ENCODE results near the gene SOX13. TPM values are rescaled to one million over a fixed set of nuclear protein-coding genes. Genes with fewer than 3 reads are reported as not detected.

Gene SOX13
- total and polyA plus RNA-seq, 8 donors: 4.1 to 42.6 (median 11.1) TPM

DNA sequence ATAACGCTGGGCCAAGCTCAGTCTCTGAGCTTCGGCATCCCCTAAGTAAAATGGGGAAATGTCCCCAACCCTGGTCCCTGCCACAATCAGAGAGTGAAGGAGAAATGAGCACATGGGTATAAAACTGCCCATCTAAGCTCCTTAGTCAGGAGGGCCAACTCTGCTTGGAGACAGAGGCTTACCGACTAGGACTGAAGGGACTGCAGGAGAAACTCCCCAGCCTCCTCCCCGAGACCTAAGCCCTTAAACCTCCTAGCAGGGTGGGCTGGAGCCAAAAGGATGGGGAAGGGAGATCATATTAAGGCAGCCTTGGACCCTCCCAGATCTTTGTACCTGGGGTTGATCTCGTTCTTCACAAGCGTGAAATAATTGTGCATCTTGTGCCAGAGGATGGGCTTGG lies 73.4 kb downstream of the SOX13 start:
- intact Hi-C loops (cut with DNase I; ENCODE audit: low total_unique reads): no loop called here
- peaks cover 4 to 17% (median 13%) of the 10 kb centered on the region in 4 donors for H3K4me1 ChIP-seq
- 84 to 92% (median 88%) methylated on average over 6 of the region's 6 CpGs for WGBS, 5 donors

DNA sequence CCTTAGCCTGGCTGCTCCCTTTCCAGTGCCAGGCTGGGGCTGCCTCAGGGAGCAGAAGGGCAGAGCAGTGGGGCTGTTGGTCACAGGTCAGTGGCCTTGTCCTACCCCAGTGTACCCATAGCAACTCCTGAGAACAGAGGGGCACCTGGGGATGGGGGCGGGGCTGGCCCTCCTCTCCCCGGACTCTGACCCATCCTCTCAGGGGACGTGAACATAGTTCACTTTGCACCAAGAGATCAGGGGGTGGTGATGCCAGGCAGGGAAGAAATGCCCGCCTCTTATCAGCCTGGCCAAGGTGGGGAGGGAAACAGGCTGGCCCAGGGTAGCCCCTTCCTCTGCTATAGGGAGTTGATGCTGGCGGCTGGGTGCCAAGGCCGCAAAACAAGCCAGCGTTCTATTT lies 74.0 kb downstream of the SOX13 start:
- H3K4me1 ChIP-seq: peaks cover 8 to 21% (median 16%) of the 10 kb centered on the region in 4 donors

More for the DNA sequence above, 73.4 kb downstream of the SOX13 start:
- no peak for DNase-seq
- Histone ChIP-seq H3K27ac (no peak overlapping the region), H3K27me3 (peaks cover 0 to 8% (median 2%) of the 10 kb centered on the region in 3 donors), H3K4me3 (no peak overlapping the region), H3K9me3 (no peaks in the 10 kb centered on the region), H3K36me3 (peaks cover 0 to 15% (median 6%) of the 10 kb centered on the region in 4 donors)
- TF ChIP-seq POLR2AphosphoS5 (IDR thresholded peaks at IDR 0.05) (no peak), EP300 (IDR thresholded peaks at IDR 0.05) (no peak), CTCF (IDR thresholded peaks at IDR 0.05) (no peak), POLR2A (IDR thresholded peaks at IDR 0.05) (no peak)

GRCh38 chr1:204147406-204148383 lies 74.8 kb downstream of the SOX13 start:
- Histone ChIP-seq H3K27me3 (peaks cover 0 to 19% (median 6%) of the 10 kb centered on the region in 3 donors), H3K4me1 (peaks cover 13 to 28% (median 23%) of the 10 kb centered on the region in 4 donors), H3K36me3 (peaks cover 0 to 15% (median 6%) of the 10 kb centered on the region in 4 donors), H3K27ac (no peak overlapping the region), H3K4me3 (no peak overlapping the region), H3K9me3 (no peaks in the 10 kb centered on the region)
- TF ChIP-seq CTCF (IDR thresholded peaks at IDR 0.05) (no peak), POLR2AphosphoS5 (IDR thresholded peaks at IDR 0.05) (no peak), POLR2A (IDR thresholded peaks at IDR 0.05) (no peak), EP300 (IDR thresholded peaks at IDR 0.05) (no peak)
- DNase-seq: no peak
- intact Hi-C loops (cut with DNase I; ENCODE audit: low total_unique reads): no loop called here
- 80 to 92% (median 84%) methylated on average over 13 of the region's 13 CpGs for WGBS, 5 donors

More for the DNA sequence above, 74.0 kb downstream of the SOX13 start:
- WGBS, 5 donors: 79 to 93% (median 84%) methylated on average over 7 of the region's 7 CpGs
- Histone ChIP-seq H3K36me3 (peaks cover 0 to 15% (median 6%) of the 10 kb centered on the region in 4 donors), H3K4me3 (no peak overlapping the region), H3K27me3 (peaks cover 0 to 12% (median 6%) of the 10 kb centered on the region in 3 donors), H3K27ac (no peak overlapping the region), H3K9me3 (no peaks in the 10 kb centered on the region)
- TF ChIP-seq EP300 (IDR thresholded peaks at IDR 0.05): no peak
- TF ChIP-seq POLR2AphosphoS5 (IDR thresholded peaks at IDR 0.05): no peak
- TF ChIP-seq POLR2A (IDR thresholded peaks at IDR 0.05): no peak
- no peak for TF ChIP-seq CTCF (IDR thresholded peaks at IDR 0.05)
- intact Hi-C loops (cut with DNase I; ENCODE audit: low total_unique reads): no loop called here
- DNase-seq: no peak

GRCh38 chr1:204149107-204149506 lies 76.2 kb downstream of the SOX13 start:
- no peak overlapping the region for H3K4me3 ChIP-seq
- 48 to 67% (median 65%) methylated on average over 2 of the region's 2 CpGs for WGBS, 5 donors
- H3K27me3 ChIP-seq: peaks cover 0 to 19% (median 6%) of the 10 kb centered on the region in 3 donors
- H3K36me3 ChIP-seq: peaks cover 0 to 12% (median 5%) of the 10 kb centered on the region in 4 donors
- no peaks in the 10 kb centered on the region for H3K9me3 ChIP-seq
- H3K4me1 ChIP-seq: peaks cover 13 to 31% (median 26%) of the 10 kb centered on the region in 4 donors
- H3K27ac ChIP-seq: no peak overlapping the region
- intact Hi-C loops (cut with DNase I; ENCODE audit: low total_unique reads): no loop called here
- no peak for DNase-seq
- no peak for TF ChIP-seq CTCF (IDR thresholded peaks at IDR 0.05)
- no peak for TF ChIP-seq EP300 (IDR thresholded peaks at IDR 0.05)
- TF ChIP-seq POLR2AphosphoS5 (IDR thresholded peaks at IDR 0.05): no peak
- no peak for TF ChIP-seq POLR2A (IDR thresholded peaks at IDR 0.05)
